Endothelial cell of umbilical vein (primary cell): Measurements from ENCODE around the gene MRPL24. TPM values are rescaled to one million over a fixed set of nuclear protein-coding genes. Genes with fewer than 3 reads are reported as not detected.

Experiments
- BruUV-seq: library from RNA; stranded (reverse); fragments of 400-500 nt; replicated peaks from 2 replicates; lab custom pipeline; 2021; lab: Mats Ljungman, UMichigan
- CTCF ChIA-PET: fragments of 300-600, 350-600 bp; sonication (Branson Sonifier 250); formaldehyde crosslinking; loops from one replicate; lab custom pipeline; 2021; ENCODE audit warnings: antibody characterized with exemption, inconsistent platforms; lab: Charles Lee
- POLR2A ChIA-PET: fragments of 300-600, 350-600 bp; sonication (Branson Sonifier 250); formaldehyde crosslinking; loops from one replicate; lab custom pipeline; 2021; ENCODE audit warnings: antibody characterized with exemption, inconsistent platforms; lab: Charles Lee
- DNase-seq: peaks from one replicate; pipeline ENCODE4 v3.0.0-alpha.2; 2011; ENCODE audit warnings: low read depth, low spot score
- FAIRE-seq: peaks from 2 replicates; lab custom pipeline; 2011; peaks lifted over from hg19 to GRCh38; lab: Jason Lieb, UNC
- H2AFZ ChIP-seq: 2 replicates; pipeline ENCODE4 v1.6.0; 2012; ENCODE audit warnings: low read depth, low read length, control low read depth, inconsistent platforms
- H3K27ac ChIP-seq: 2 replicates; pipeline ENCODE4 v1.5.1; 2011; ENCODE audit warnings: low read depth, mild to moderate bottlenecking, control low read depth, low read length, moderate library complexity; ENCODE audit not compliant: insufficient read depth
- H3K27me3 ChIP-seq, 2 experiments: 2 replicates each; pipeline versions ENCODE4 v1.6.0 to v1.6.1; 2011; ENCODE audit warnings: low read length in 2 of 2, mixed read lengths in 1 of 2; ENCODE audit not compliant: control insufficient read depth in 2 of 2, insufficient read depth in 2 of 2
- H3K36me3 ChIP-seq, 2 experiments: 2 replicates in 1 of 2; 3 replicates in 1 of 2; pipeline ENCODE4 v1.5.1; 2011; ENCODE audit warnings: low read length in 2 of 2, mild to moderate bottlenecking in 1 of 2, moderate library complexity in 1 of 2; ENCODE audit not compliant: control insufficient read depth in 2 of 2, insufficient read depth in 2 of 2; ENCODE audit errors: extremely low read depth in 1 of 2
- H3K4me1 ChIP-seq: 3 replicates; pipeline ENCODE4 v1.5.1; 2011; ENCODE audit warnings: mild to moderate bottlenecking, low read length; ENCODE audit not compliant: control insufficient read depth, insufficient read depth; ENCODE audit errors: extremely low read depth
- H3K4me2 ChIP-seq: 2 replicates; pipeline ENCODE4 v1.6.1; 2011; ENCODE audit warnings: low read length, control low read depth, mixed read lengths; ENCODE audit not compliant: insufficient read depth
- H3K4me3 ChIP-seq, 3 experiments: fragments of 200-600 bp in 1 of 3; sonication (generic), shearing (Covaris generic) in 1 of 3; replicated peaks in 1 of 3; 2 replicates each; pipeline ENCODE4 v1.5.1; 2011 to 2016; ENCODE audit warnings: control low read depth in 3 of 3, low read length in 3 of 3, mild to moderate bottlenecking in 2 of 3, inconsistent platforms in 1 of 3, low read depth in 1 of 3, moderate library complexity in 1 of 3; ENCODE audit not compliant: insufficient read depth in 1 of 3
- H3K79me2 ChIP-seq: 2 replicates; pipeline ENCODE4 v1.6.0; 2012; ENCODE audit warnings: low read length, inconsistent platforms; ENCODE audit not compliant: control insufficient read depth, insufficient read depth
- H3K9ac ChIP-seq: replicated peaks from 2 replicates; pipeline ENCODE3; 2011; ENCODE audit warnings: low read length, control low read depth; ENCODE audit not compliant: insufficient read depth; ENCODE audit errors: extremely low read depth
- H3K9me1 ChIP-seq: replicated peaks from 3 replicates; pipeline ENCODE4 v1.6.0; 2011; ENCODE audit warnings: mild to moderate bottlenecking, low read length; ENCODE audit not compliant: control insufficient read depth, insufficient read depth; ENCODE audit errors: extremely low read depth
- H3K9me3 ChIP-seq: replicated peaks from 2 replicates; pipeline ENCODE4 v1.5.1; 2012; ENCODE audit warnings: low read length, inconsistent platforms; ENCODE audit not compliant: control insufficient read depth, insufficient read depth
- H4K20me1 ChIP-seq: replicated peaks from 2 replicates; pipeline ENCODE3; 2011; ENCODE audit warnings: mild to moderate bottlenecking, low read length; ENCODE audit not compliant: control insufficient read depth, insufficient read depth; ENCODE audit errors: extremely low read depth
- EZH2 ChIP-seq: IDR thresholded peaks from 2 replicates; pipeline ENCODE4 v1.6.1; 2012; ENCODE audit warnings: borderline replicate concordance, low read depth, mild to moderate bottlenecking, moderate library complexity, low read length, inconsistent platforms; ENCODE audit not compliant: severe bottlenecking
- FOS ChIP-seq: IDR thresholded peaks from 2 replicates; pipeline ENCODE4 v1.6.1; 2011; ENCODE audit warnings: mild to moderate bottlenecking, low read length, moderate library complexity, borderline replicate concordance; ENCODE audit not compliant: insufficient read depth
- GATA2 ChIP-seq: IDR thresholded peaks from 2 replicates; pipeline ENCODE4 v1.7.0; 2011; ENCODE audit warnings: low read depth, mild to moderate bottlenecking, moderate library complexity, mixed read lengths, low read length; ENCODE audit not compliant: insufficient read length, insufficient read depth
- JUN ChIP-seq: IDR thresholded peaks from 2 replicates; pipeline ENCODE4 v1.6.1; 2011; ENCODE audit warnings: borderline replicate concordance, low read depth; ENCODE audit not compliant: insufficient read length, insufficient read depth
- MYC ChIP-seq: IDR thresholded peaks from one replicate; pipeline ENCODE4 v1.6.1; 2011; ENCODE audit warnings: mild to moderate bottlenecking, low read depth, low read length
- POLR2A ChIP-seq: IDR thresholded peaks from 2 replicates; pipeline ENCODE4 v1.6.1; 2012; ENCODE audit warnings: low read depth, mild to moderate bottlenecking, control low read depth, low read length
- POLR2AphosphoS5 ChIP-seq: IDR thresholded peaks from 2 replicates; pipeline ENCODE4 v1.6.1; 2012; ENCODE audit warnings: low read depth, mild to moderate bottlenecking, control low read depth, low read length, moderate library complexity; ENCODE audit not compliant: insufficient read depth
- dilution Hi-C: fragments of 300-500 bp; cut with MboI; formaldehyde crosslinking; loops from one replicate; pipeline ENCODE4 v1.15.0; 2019; ENCODE audit warnings: low sequenced_read_pairs; ENCODE audit not compliant: extremely low pct_ligation_motif_present
- intact Hi-C: fragments of 100-400 bp; cut with micrococcal nuclease; formaldehyde crosslinking; loops from one replicate; pipeline ENCODE4 v1.10.0; 2022
- polyA plus RNA-seq, 4 experiments: library from polyadenylated mRNA; depleted of rRNA in 3 of 4; stranded (reverse) in 3 of 4; unstranded in 1 of 4; fragments of >200 nt; gene quantifications; 2 replicates each; pipeline versions ENCODE4 v1.2.1 to v1.2.3, GENCODE V29; 2011 to 2012; ENCODE audit warnings: missing spikeins in 1 of 4
- total RNA-seq: library from RNA; stranded (reverse); gene quantifications from 2 replicates; pipeline ENCODE4 v1.2.3, GENCODE V29; 2021
- TF ChIP-seq, protein P1 (sequence below), 2 donors: IDR thresholded peaks; 1 replicate in 1 of 2; 2 replicates in 1 of 2; pipeline ENCODE4 v1.5.1; 2011; ENCODE audit warnings: low read length in 2 of 2, mild to moderate bottlenecking in 2 of 2, moderate library complexity in 2 of 2, control low read depth in 1 of 2, inconsistent platforms in 1 of 2, low read depth in 1 of 2; ENCODE audit not compliant: insufficient read depth in 1 of 2; ENCODE audit errors: extremely low read depth in 1 of 2
- TF ChIP-seq, protein P2 (sequence below): IDR thresholded peaks from 2 replicates; pipeline ENCODE4 v1.6.1; 2011; ENCODE audit not compliant: insufficient read depth, insufficient read length

Gene MRPL24
- total and polyA plus RNA-seq, 2 donors (not counting 3 experiments of a cell fraction or from before 2014, with no cell fraction given): 47.9 to 77.7 TPM

- Histone ChIP-seq H3K9me3 (no peaks in the 10 kb centered on the region), H3K4me3 (no peak overlapping the region), H3K9me1 (no peaks in the 10 kb centered on the region), H3K4me1 (no peaks in the 10 kb centered on the region), H3K9ac (no peak overlapping the region), H4K20me1 (no peaks in the 10 kb centered on the region), H3K27me3 (no peaks in the 10 kb centered on the region), H3K27ac (no peak overlapping the region), H3K4me2 (no peak overlapping the region), H2AFZ (no peak overlapping the region), H3K79me2 (peaks cover 6% of the 10 kb centered on the region), H3K36me3 (peaks cover 10 to 32% of the 10 kb centered on the region in 2 experiments)
- POLR2A ChIA-PET: no interaction called here
- BruUV-seq: no TSS peak
- dilution Hi-C loops: no loop called here
- CTCF ChIA-PET: interaction anchor here (1.3 to 5.4 kb wide), 2 partner anchors 63 to 81 kb away, joined by 3 to 26 read pairs; no protein-coding TSS in a partner anchor
- DNase-seq (no peak), FAIRE-seq (no peak)
- intact Hi-C loops: no loop called here
- TF ChIP-seq, protein P1, sequence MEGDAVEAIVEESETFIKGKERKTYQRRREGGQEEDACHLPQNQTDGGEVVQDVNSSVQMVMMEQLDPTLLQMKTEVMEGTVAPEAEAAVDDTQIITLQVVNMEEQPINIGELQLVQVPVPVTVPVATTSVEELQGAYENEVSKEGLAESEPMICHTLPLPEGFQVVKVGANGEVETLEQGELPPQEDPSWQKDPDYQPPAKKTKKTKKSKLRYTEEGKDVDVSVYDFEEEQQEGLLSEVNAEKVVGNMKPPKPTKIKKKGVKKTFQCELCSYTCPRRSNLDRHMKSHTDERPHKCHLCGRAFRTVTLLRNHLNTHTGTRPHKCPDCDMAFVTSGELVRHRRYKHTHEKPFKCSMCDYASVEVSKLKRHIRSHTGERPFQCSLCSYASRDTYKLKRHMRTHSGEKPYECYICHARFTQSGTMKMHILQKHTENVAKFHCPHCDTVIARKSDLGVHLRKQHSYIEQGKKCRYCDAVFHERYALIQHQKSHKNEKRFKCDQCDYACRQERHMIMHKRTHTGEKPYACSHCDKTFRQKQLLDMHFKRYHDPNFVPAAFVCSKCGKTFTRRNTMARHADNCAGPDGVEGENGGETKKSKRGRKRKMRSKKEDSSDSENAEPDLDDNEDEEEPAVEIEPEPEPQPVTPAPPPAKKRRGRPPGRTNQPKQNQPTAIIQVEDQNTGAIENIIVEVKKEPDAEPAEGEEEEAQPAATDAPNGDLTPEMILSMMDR (IDR thresholded peaks at IDR 0.05; ENCODE audit: extremely low read depth in 1 of 2, insufficient read depth in 1 of 2, low read depth in 1 of 2, low read length in 2 of 2): no peak
- TF ChIP-seq GATA2 (no peak), MYC (no peak), POLR2AphosphoS5 (no peak), POLR2A (no peak), EZH2 (no peak), FOS (no peak), JUN (no peak)
- TF ChIP-seq, protein P2, sequence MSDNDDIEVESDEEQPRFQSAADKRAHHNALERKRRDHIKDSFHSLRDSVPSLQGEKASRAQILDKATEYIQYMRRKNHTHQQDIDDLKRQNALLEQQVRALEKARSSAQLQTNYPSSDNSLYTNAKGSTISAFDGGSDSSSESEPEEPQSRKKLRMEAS: no peak
Measured at GRCh38 chr1:156789621-156790318, 48.9 kb upstream of the MRPL24 start.
